A673 (cell line): ENCODE data around the gene DNAJB13. TPM values are rescaled to one million over a fixed set of nuclear protein-coding genes. Genes with fewer than 3 reads are reported as not detected.

ENCODE experiments used
- BruUV-seq: library from RNA; stranded (reverse); fragments of 400-500 nt; replicated peaks from 2 replicates; lab custom pipeline; 2021; lab: Mats Ljungman, UMichigan
- CTCF ChIA-PET: fragments of 300-600 bp; sonication (Branson Sonifier 250); formaldehyde crosslinking; loops from one replicate; lab custom pipeline; 2022; ENCODE audit warnings: antibody characterized with exemption; lab: Charles Lee
- POLR2A ChIA-PET: fragments of 300-600 bp; sonication (Branson Sonifier 250); formaldehyde crosslinking; loops from one replicate; lab custom pipeline; 2022; ENCODE audit warnings: antibody characterized with exemption; ENCODE audit not compliant: low non-redundant PET; lab: Charles Lee
- DNase-seq: peaks from one replicate; pipeline ENCODE4 v3.0.0-alpha.2; 2015; ENCODE audit warnings: low spot score
- H3K27ac ChIP-seq: fragments of 200-600 bp; sonication (generic); 2 replicates; pipeline ENCODE4 v1.5.1; 2016; ENCODE audit warnings: mixed run types, low read depth, mild to moderate bottlenecking, mixed read lengths, antibody characterized with exemption, low read length; ENCODE audit not compliant: poor library complexity, severe bottlenecking
- H3K27me3 ChIP-seq: fragments of 200-600 bp; sonication (generic); replicated peaks from 2 replicates; pipeline ENCODE4 v1.6.1; 2017; ENCODE audit warnings: mixed run types, low read depth, mild to moderate bottlenecking, mixed read lengths, antibody characterized with exemption, low read length; ENCODE audit not compliant: insufficient read depth, poor library complexity
- H3K36me3 ChIP-seq: fragments of 200-600 bp; sonication (generic); 2 replicates; pipeline ENCODE4 v1.6.1; 2016; ENCODE audit warnings: mixed run types, mild to moderate bottlenecking, mixed read lengths, antibody characterized with exemption, low read length; ENCODE audit not compliant: insufficient read depth, poor library complexity, severe bottlenecking
- H3K4me1 ChIP-seq: fragments of 200-600 bp; sonication (generic); 2 replicates; pipeline ENCODE4 v1.6.1; 2017; ENCODE audit warnings: mixed run types, mild to moderate bottlenecking, mixed read lengths, antibody characterized with exemption, low read length; ENCODE audit not compliant: insufficient read depth, poor library complexity, severe bottlenecking
- H3K4me3 ChIP-seq: fragments of 200-600 bp; sonication (generic); 2 replicates; pipeline ENCODE4 v1.5.1; 2016; ENCODE audit warnings: low read depth, mixed run types, mild to moderate bottlenecking, mixed read lengths, low read length; ENCODE audit not compliant: poor library complexity, severe bottlenecking
- H3K9me3 ChIP-seq: fragments of 200-600 bp; sonication (generic); 2 replicates; pipeline ENCODE4 v1.6.1; 2016; ENCODE audit warnings: mixed run types, low read depth, mild to moderate bottlenecking, mixed read lengths, antibody characterized with exemption, low read length; ENCODE audit not compliant: poor library complexity, severe bottlenecking
- CTCF ChIP-seq: fragments of 300-800, 200-600 bp; sonication (generic); conservative IDR thresholded peaks from 2 replicates; pipeline ENCODE4 v1.5.1; 2017; ENCODE audit warnings: low read depth, mild to moderate bottlenecking, antibody characterized with exemption, low read length, moderate library complexity, mixed read lengths
- EZH2 ChIP-seq: fragments of 200-600 bp; sonication (generic); IDR thresholded peaks from 2 replicates; pipeline ENCODE4 v1.6.1; 2017; ENCODE audit warnings: borderline replicate concordance, low read depth, mild to moderate bottlenecking, mixed read lengths, antibody characterized with exemption, low read length; ENCODE audit not compliant: poor library complexity, severe bottlenecking
- intact Hi-C: fragments of 100-400 bp; cut with micrococcal nuclease; formaldehyde crosslinking; loops from one replicate; pipeline ENCODE4 v1.10.0; 2022; ENCODE audit not compliant: unreplicated experiment
- total RNA-seq: library from RNA; stranded (reverse); gene quantifications from 2 replicates; pipeline ENCODE4 v1.2.3, GENCODE V29; 2021

Gene DNAJB13
- total RNA-seq, 1 experiment from 2014 or later: 0.41 TPM

- H3K36me3 ChIP-seq: no peaks in the 10 kb centered on the region
- H3K27ac ChIP-seq: no peak overlapping the region
- intact Hi-C loops: no loop called here
- H3K4me3 ChIP-seq: no peak overlapping the region
- CTCF ChIA-PET: no interaction called here
- no peaks in the 10 kb centered on the region for H3K9me3 ChIP-seq
- POLR2A ChIA-PET: no interaction called here
- H3K27me3 ChIP-seq: no peaks in the 10 kb centered on the region
- TF ChIP-seq EZH2: no peak
- no peak for TF ChIP-seq CTCF
- no peak for DNase-seq
- no peaks in the 10 kb centered on the region for H3K4me1 ChIP-seq
- BruUV-seq: no TSS peak
These were observed 7.8 kb downstream of the DNAJB13 start for GRCh38 chr11:73958521-73959141.

GRCh38 chr11:73961321-73961720 is 10.5 kb downstream of the DNAJB13 start:
- H3K36me3 ChIP-seq: no peaks in the 10 kb centered on the region
- POLR2A ChIA-PET: no interaction called here
- intact Hi-C loops: loop anchor here (5.0 to 10.0 kb wide), 3 partner anchors 286 to 491 kb away; no protein-coding TSS in a partner anchor

GRCh38 chr11:73962101-73962705 is 11.4 kb downstream of the DNAJB13 start:
- CTCF ChIA-PET: no interaction called here
- H3K27ac ChIP-seq: no peak overlapping the region
- H3K9me3 ChIP-seq: no peaks in the 10 kb centered on the region
- no peak for DNase-seq
- TF ChIP-seq EZH2: no peak
- TF ChIP-seq CTCF: no peak
- POLR2A ChIA-PET: no interaction called here
- H3K27me3 ChIP-seq: no peaks in the 10 kb centered on the region
- H3K4me3 ChIP-seq: no peak overlapping the region
- H3K4me1 ChIP-seq: peaks cover 8% of the 10 kb centered on the region
- no peaks in the 10 kb centered on the region for H3K36me3 ChIP-seq
- BruUV-seq: no TSS peak
- intact Hi-C loops: loop anchor here (5.0 to 10.0 kb wide), 3 partner anchors 285 to 490 kb away; no protein-coding TSS in a partner anchor

More at GRCh38 chr11:73961321-73961720, 10.5 kb downstream of the DNAJB13 start:
- TF ChIP-seq CTCF: no peak
- no peak for TF ChIP-seq EZH2
- no peak overlapping the region for H3K27ac ChIP-seq
- DNase-seq: no peak
- CTCF ChIA-PET: no interaction called here
- peaks cover 8% of the 10 kb centered on the region for H3K4me1 ChIP-seq
- H3K4me3 ChIP-seq: no peak overlapping the region
- H3K9me3 ChIP-seq: no peaks in the 10 kb centered on the region
- BruUV-seq: no TSS peak
- H3K27me3 ChIP-seq: no peaks in the 10 kb centered on the region
